Breast epithelium (tissue), 3 donors: ENCODE data around the gene CHRNA9.

Experiments
- POLR2A ChIP-seq: fragments of 450-650 bp; IDR thresholded peaks from one replicate; pipeline ENCODE4 v1.6.1; 2016; ENCODE audit warnings: antibody characterized with exemption, mild to moderate bottlenecking, moderate library complexity
- TF ChIP-seq, protein P1 (sequence below), 3 donors: fragments of 450-650 bp; IDR thresholded peaks; one replicate each; pipeline ENCODE4 v1.5.1; 2016 to 2017; ENCODE audit warnings: antibody characterized with exemption in 3 of 3, mild to moderate bottlenecking in 3 of 3, moderate library complexity in 3 of 3

DNA sequence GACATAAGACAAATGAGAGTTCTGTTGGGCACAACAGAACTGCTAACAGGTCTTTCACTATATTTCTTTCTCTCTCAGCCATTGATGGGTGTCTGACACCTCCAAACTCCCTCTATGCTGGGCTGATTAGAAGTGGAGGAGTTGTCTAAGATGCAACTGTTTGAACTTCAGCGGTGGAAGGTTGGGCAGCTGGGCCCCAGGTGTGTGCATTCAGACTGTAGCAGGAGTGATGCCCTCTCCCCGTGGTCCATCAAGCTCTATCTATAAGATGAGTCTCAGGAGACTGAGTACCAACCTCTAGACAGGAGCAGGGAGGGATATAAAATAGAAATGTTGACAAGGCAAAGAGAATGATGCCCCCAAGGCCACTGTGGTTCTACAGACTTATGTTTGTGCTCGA lies 28.2 kb upstream of the CHRNA9 start:
- TF ChIP-seq, protein P1, sequence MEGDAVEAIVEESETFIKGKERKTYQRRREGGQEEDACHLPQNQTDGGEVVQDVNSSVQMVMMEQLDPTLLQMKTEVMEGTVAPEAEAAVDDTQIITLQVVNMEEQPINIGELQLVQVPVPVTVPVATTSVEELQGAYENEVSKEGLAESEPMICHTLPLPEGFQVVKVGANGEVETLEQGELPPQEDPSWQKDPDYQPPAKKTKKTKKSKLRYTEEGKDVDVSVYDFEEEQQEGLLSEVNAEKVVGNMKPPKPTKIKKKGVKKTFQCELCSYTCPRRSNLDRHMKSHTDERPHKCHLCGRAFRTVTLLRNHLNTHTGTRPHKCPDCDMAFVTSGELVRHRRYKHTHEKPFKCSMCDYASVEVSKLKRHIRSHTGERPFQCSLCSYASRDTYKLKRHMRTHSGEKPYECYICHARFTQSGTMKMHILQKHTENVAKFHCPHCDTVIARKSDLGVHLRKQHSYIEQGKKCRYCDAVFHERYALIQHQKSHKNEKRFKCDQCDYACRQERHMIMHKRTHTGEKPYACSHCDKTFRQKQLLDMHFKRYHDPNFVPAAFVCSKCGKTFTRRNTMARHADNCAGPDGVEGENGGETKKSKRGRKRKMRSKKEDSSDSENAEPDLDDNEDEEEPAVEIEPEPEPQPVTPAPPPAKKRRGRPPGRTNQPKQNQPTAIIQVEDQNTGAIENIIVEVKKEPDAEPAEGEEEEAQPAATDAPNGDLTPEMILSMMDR (IDR thresholded peaks at IDR 0.05), result no peak
- TF ChIP-seq POLR2A, result no peak
